Right atrium auricular region (tissue), 2 donors: Measurements from ENCODE around the gene CCNH. TPM values are rescaled to one million over a fixed set of nuclear protein-coding genes. Genes with fewer than 3 reads are reported as not detected.

Experiments used
- DNase-seq: peaks from one replicate; pipeline ENCODE4 v3.0.0-alpha.2; 2019; ENCODE audit warnings: low spot score
- H3K27ac ChIP-seq, 2 donors: fragments of 200-600 bp; sonication (generic); 1 replicate in 1 of 2; 2 replicates in 1 of 2; pipeline ENCODE4 v1.5.1; 2016 to 2019
- H3K27me3 ChIP-seq, 2 donors: fragments of 200-600 bp; sonication (generic); one replicate each; pipeline versions ENCODE4 v1.5.1 to v1.6.0; 2017 to 2019
- H3K36me3 ChIP-seq: fragments of 200-600 bp; sonication (generic); one replicate; pipeline ENCODE4 v1.5.1; 2016
- H3K4me1 ChIP-seq, 2 donors: fragments of 200-600 bp; sonication (generic); one replicate each; pipeline versions ENCODE4 v1.5.1 to v1.6.0; 2017 to 2019
- H3K4me3 ChIP-seq, 2 donors: fragments of 200-600 bp; sonication (generic); 1 replicate in 1 of 2; 2 replicates in 1 of 2; pipeline ENCODE4 v1.5.1; 2017 to 2019; ENCODE audit warnings: mild to moderate bottlenecking in 1 of 2, moderate library complexity in 1 of 2
- H3K9me3 ChIP-seq, 2 donors: fragments of 200-600 bp; sonication (generic); one replicate each; pipeline ENCODE4 v1.5.1; 2019
- total RNA-seq, 2 donors: library from RNA; depleted of rRNA; stranded (reverse); fragments of >200 nt; gene quantifications; one replicate each; pipeline ENCODE4 v1.1.0, GENCODE V29; 2016
- TF ChIP-seq, protein P1 (sequence below), 2 donors: fragments of 200-600 bp; sonication (generic); IDR thresholded peaks; one replicate each; pipeline ENCODE4 v1.5.1; 2019; ENCODE audit warnings: antibody characterized with exemption in 2 of 2

Gene CCNH
- total RNA-seq, 2 donors from 2014 or later, result 37.9 to 55.6 TPM

DNA sequence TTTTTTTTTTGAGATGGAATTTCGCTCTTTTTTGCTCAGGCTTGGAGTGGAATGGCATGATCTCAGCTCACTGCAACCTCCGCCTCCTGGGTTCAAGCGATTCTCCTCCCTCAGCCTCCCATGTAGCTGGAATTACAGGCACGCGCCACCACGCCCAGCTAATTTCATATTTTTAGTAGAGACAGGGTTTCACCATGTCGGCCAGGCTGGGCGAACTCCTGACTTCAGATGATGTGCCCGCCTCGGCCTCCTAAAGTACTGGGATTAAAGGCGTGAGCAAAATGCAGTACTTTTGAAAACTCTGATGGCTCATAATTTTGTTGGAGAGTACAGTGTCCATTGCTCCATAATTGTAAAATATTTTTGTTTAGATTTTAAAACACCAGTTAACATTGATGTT is 52.6 kb downstream of the CCNH start:
- no peak overlapping the region for H3K27ac ChIP-seq
- no peaks in the 10 kb centered on the region for H3K27me3 ChIP-seq
- no peaks in the 10 kb centered on the region for H3K4me1 ChIP-seq
- DNase-seq, result no peak
- peaks cover 26% of the 10 kb centered on the region for H3K36me3 ChIP-seq
- no peak overlapping the region for H3K4me3 ChIP-seq
- TF ChIP-seq, protein P1, sequence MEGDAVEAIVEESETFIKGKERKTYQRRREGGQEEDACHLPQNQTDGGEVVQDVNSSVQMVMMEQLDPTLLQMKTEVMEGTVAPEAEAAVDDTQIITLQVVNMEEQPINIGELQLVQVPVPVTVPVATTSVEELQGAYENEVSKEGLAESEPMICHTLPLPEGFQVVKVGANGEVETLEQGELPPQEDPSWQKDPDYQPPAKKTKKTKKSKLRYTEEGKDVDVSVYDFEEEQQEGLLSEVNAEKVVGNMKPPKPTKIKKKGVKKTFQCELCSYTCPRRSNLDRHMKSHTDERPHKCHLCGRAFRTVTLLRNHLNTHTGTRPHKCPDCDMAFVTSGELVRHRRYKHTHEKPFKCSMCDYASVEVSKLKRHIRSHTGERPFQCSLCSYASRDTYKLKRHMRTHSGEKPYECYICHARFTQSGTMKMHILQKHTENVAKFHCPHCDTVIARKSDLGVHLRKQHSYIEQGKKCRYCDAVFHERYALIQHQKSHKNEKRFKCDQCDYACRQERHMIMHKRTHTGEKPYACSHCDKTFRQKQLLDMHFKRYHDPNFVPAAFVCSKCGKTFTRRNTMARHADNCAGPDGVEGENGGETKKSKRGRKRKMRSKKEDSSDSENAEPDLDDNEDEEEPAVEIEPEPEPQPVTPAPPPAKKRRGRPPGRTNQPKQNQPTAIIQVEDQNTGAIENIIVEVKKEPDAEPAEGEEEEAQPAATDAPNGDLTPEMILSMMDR (IDR thresholded peaks at IDR 0.05), result no peak
- H3K9me3 ChIP-seq, result no peaks in the 10 kb centered on the region

DNA sequence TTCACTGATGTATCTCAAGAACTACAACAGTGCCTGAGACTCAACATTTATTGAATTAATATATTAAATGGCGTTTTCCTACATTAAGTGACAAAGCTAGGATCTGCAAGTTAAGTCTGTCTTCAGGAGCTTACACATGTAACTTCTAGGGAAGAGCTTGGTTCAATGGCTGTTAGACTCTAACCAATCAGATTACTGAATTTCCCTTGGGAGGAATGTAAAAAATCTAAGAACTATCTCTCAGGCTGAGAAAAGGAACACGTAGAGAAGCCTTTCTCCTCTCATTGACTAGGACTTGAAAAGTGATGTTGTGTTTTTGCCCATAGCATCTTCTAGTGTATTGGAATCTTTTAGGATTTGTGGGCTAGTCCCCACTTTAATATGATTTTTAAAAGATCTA is 53.6 kb downstream of the CCNH start:
- no peak overlapping the region for H3K27ac ChIP-seq
- TF ChIP-seq, protein P1 (IDR thresholded peaks at IDR 0.05), result no peak
- no peak for DNase-seq
- H3K36me3 ChIP-seq, result peaks cover 20% of the 10 kb centered on the region
- no peaks in the 10 kb centered on the region for H3K9me3 ChIP-seq
- no peak overlapping the region for H3K4me3 ChIP-seq
- no peaks in the 10 kb centered on the region for H3K4me1 ChIP-seq
- H3K27me3 ChIP-seq, result no peaks in the 10 kb centered on the region

DNA sequence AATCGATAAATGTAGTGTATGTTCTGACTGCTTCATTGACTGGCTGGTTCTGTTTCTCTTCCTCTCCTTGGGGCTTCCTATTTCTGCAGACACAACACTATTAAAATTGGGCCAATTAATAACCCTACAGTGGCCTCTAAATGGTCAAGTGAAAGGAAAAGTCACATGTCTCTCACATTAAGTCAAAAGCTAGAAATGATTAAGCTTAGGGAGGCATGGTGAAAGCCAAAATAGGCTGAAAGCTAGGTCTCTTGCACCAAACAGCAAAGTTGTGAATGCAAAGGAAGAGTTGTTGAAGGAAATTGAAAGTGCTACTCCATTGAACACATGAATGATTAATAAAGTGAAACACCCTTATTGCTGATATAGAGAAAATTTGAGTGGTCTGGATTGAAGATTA is 58.2 kb downstream of the CCNH start:
- Histone ChIP-seq H3K36me3 (peaks cover 25% of the 10 kb centered on the region), H3K4me3 (no peak overlapping the region), H3K9me3 (no peaks in the 10 kb centered on the region), H3K27me3 (no peaks in the 10 kb centered on the region), H3K27ac (no peak overlapping the region), H3K4me1 (no peaks in the 10 kb centered on the region)
- no peak for DNase-seq
- TF ChIP-seq, protein P1 (IDR thresholded peaks at IDR 0.05), result no peak

DNA sequence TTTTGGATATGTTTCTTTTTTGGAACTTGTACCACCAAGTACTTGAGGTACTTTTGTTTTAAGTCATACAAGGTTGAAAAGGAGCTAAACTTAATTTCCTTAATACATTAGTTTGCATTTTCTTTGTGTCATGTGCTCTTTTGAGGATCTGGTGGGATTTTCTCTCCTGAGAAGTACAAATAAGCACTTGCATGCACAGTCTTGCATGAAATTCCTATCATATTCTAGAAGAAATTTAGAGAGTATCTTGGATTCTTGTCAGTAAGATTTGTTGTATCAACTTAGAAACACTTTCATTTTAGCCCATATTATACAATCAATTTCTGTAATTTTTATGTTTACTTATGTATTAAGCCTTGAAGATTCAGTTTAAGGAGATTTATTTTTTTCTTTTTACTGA is 64.9 kb downstream of the CCNH start:
- Histone ChIP-seq H3K4me1 (no peaks in the 10 kb centered on the region), H3K4me3 (no peak overlapping the region), H3K36me3 (peaks cover 7% of the 10 kb centered on the region), H3K27me3 (no peaks in the 10 kb centered on the region), H3K9me3 (no peaks in the 10 kb centered on the region), H3K27ac (no peak overlapping the region)
- DNase-seq, result no peak
- TF ChIP-seq, protein P1 (IDR thresholded peaks at IDR 0.05), result no peak

DNA sequence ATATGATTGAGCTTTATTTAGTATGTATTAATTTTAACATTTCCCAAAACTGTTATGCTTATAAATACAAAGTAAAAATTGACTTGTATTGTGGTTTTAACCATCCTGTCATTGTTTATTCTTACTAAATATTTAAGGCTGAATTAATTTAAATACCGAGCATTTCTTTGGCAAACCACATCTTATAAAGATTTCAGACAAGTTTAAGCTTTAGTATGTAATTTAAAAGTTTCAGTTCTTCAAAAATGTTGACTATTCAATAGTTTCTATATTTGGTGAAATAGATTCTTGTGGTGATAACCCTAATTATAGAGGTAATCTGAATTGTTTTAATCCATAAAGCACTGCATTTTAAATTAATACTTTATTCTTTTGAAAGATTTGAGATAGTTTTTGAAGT is 65.5 kb downstream of the CCNH start:
- peaks cover 7% of the 10 kb centered on the region for H3K36me3 ChIP-seq
- H3K9me3 ChIP-seq, result no peaks in the 10 kb centered on the region
- no peak overlapping the region for H3K4me3 ChIP-seq
- TF ChIP-seq, protein P1 (IDR thresholded peaks at IDR 0.05), result no peak
- DNase-seq, result no peak
- H3K27ac ChIP-seq, result no peak overlapping the region
- no peaks in the 10 kb centered on the region for H3K4me1 ChIP-seq
- H3K27me3 ChIP-seq, result no peaks in the 10 kb centered on the region

Other genes with a start within 250 kb of the CCNH start
- 10 to 100 TPM; 15.7 to 18.6 TPM for gene RASA1, start 145.0 kb downstream of the CCNH start, total RNA-seq